Measurements from ENCODE around the gene ADGRL4.

Gene ADGRL4

GRCh38 chr1:79006564-79006963, at the start of gene ADGRL4:
Gene ADGRL4, minus strand, starts transcription at chr1:79006730. Its CDS starts 76 bp downstream, at chr1:79006654.
- H3K27ac ChIP-seq, result no peak within 1 kb of the TSS

GRCh38 chr1:79055856-79056255, 49.3 kb upstream of the ADGRL4 start:
- no peak overlapping the region for H3K27ac ChIP-seq
- TF ChIP-seq CTCF (conservative IDR thresholded peaks at IDR 0.05), result no peak

More at GRCh38 chr1:79006564-79006963, at the start of gene ADGRL4:
- no peak for TF ChIP-seq CTCF (conservative IDR thresholded peaks at IDR 0.05)

- TF ChIP-seq CTCF (conservative IDR thresholded peaks at IDR 0.05), result no peak
- H3K27ac ChIP-seq, result no peak overlapping the region
Observed at GRCh38 chr1:79052829-79053449, 46.4 kb upstream of the ADGRL4 start.

- 0 out of 2 replicates have a peak, but pooled peaks have one; percentile 24 for TF ChIP-seq CTCF (conservative IDR thresholded peaks at IDR 0.05)
- H3K27ac ChIP-seq, result no peak overlapping the region
Observed at GRCh38 chr1:79044974-79045650, 38.6 kb upstream of the ADGRL4 start.

- H3K27ac ChIP-seq, result no peak overlapping the region
Observed at GRCh38 chr1:79043506-79043905, 37.0 kb upstream of the ADGRL4 start.

GRCh38 chr1:79042539-79042938, 36.0 kb upstream of the ADGRL4 start:
- no peak overlapping the region for H3K27ac ChIP-seq
- no peak for TF ChIP-seq CTCF (conservative IDR thresholded peaks at IDR 0.05)

More at GRCh38 chr1:79043506-79043905, 37.0 kb upstream of the ADGRL4 start:
- no peak for TF ChIP-seq CTCF (conservative IDR thresholded peaks at IDR 0.05)

GRCh38 chr1:79042117-79042516, 35.6 kb upstream of the ADGRL4 start:
- TF ChIP-seq CTCF (conservative IDR thresholded peaks at IDR 0.05), result no peak
- H3K27ac ChIP-seq, result no peak overlapping the region

All from VCaP (cell line).